Cerebellar nuclear complex (tissue), 1 donor: ENCODE data around the gene ZNF91.
"Not testable (repeated sequence)": the region's sequence is repeated elsewhere in the genome, so short reads cannot be mapped to it uniquely, and the experiment has no call there.

Experiments used
- DNase-seq, 2 experiments: peaks; one replicate each; lab custom pipeline; 2025; lab: John Stamatoyannopoulos, UW

ZNF91 gene

GRCh38 chr19:23395041-23395721 lies at the start of gene ZNF91:
Gene ZNF91 (minus strand): TSS chr19:23395471. CDS start chr19:23395354, 117 bp downstream.
- peak; percentile 75 to 96 for DNase-seq

- no peak for DNase-seq
Measured at GRCh38 chr19:23440791-23441190, 45.5 kb upstream of the ZNF91 start.

GRCh38 chr19:23440207-23440606 lies 44.9 kb upstream of the ZNF91 start:
- no peak for DNase-seq

- no peak for DNase-seq
Measured at GRCh38 chr19:23439623-23440022, 44.4 kb upstream of the ZNF91 start.

GRCh38 chr19:23437901-23438300 lies 42.6 kb upstream of the ZNF91 start:
- no peak for DNase-seq

GRCh38 chr19:23436944-23437343 lies 41.7 kb upstream of the ZNF91 start:
- no peak for DNase-seq

- DNase-seq: no peak
Measured at GRCh38 chr19:23436318-23436717, 41.0 kb upstream of the ZNF91 start.

GRCh38 chr19:23420824-23421223 lies 25.6 kb upstream of the ZNF91 start:
- DNase-seq: no peak

GRCh38 chr19:23419261-23419660 lies 24.0 kb upstream of the ZNF91 start:
- DNase-seq: not testable (repeated sequence)

GRCh38 chr19:23415561-23416191 lies 20.4 kb upstream of the ZNF91 start:
- DNase-seq: peak in 1 of 2 experiments; percentile 32

- no peak for DNase-seq
Measured at GRCh38 chr19:23415034-23415433, 19.8 kb upstream of the ZNF91 start.

GRCh38 chr19:23410155-23410554 lies 14.9 kb upstream of the ZNF91 start:
- DNase-seq: no peak

- peak; percentile 68 to 71 for DNase-seq
Measured at GRCh38 chr19:23409392-23410048, 14.2 kb upstream of the ZNF91 start.

GRCh38 chr19:23407616-23408133 lies 12.4 kb upstream of the ZNF91 start:
- DNase-seq: no peak

- DNase-seq: no peak
Measured at GRCh38 chr19:23406721-23407120, 11.4 kb upstream of the ZNF91 start.

- no peak for DNase-seq
Measured at GRCh38 chr19:23406091-23406490, 10.8 kb upstream of the ZNF91 start.

- no peak for DNase-seq
Measured at GRCh38 chr19:23404676-23405075, 9.4 kb upstream of the ZNF91 start.

GRCh38 chr19:23403581-23404324 lies 8.5 kb upstream of the ZNF91 start:
- no peak for DNase-seq

- no peak for DNase-seq
Measured at GRCh38 chr19:23403052-23403451, 7.8 kb upstream of the ZNF91 start.

GRCh38 chr19:23402388-23402787 lies 7.1 kb upstream of the ZNF91 start:
- DNase-seq: no peak

- DNase-seq: no peak
Measured at GRCh38 chr19:23401086-23401610, 5.9 kb upstream of the ZNF91 start.

- DNase-seq: no peak
Measured at GRCh38 chr19:23399443-23399842, 4.2 kb upstream of the ZNF91 start.
